ENCODE data around the gene HMGN1. TPM values are rescaled to one million over a fixed set of nuclear protein-coding genes. Genes with fewer than 3 reads are reported as not detected.
"Not testable (repeated sequence)": the region's sequence is repeated elsewhere in the genome, so short reads cannot be mapped to it uniquely, and the experiment has no call there.

Gene HMGN1
- total RNA-seq, 1 experiment from 2014 or later, result 335 TPM

- Histone ChIP-seq H3K9me2 (replicated peaks; ENCODE audit: low read length) (no peaks in the 10 kb centered on the region), H3K27ac (ENCODE audit: low read length) (no peak overlapping the region), H2AFZ (ENCODE audit: low read length) (no peak overlapping the region), H3K36me3 (ENCODE audit: low read depth, low read length) (no peaks in the 10 kb centered on the region), H3K79me2 (ENCODE audit: low read length) (peaks cover 30% of the 10 kb centered on the region), H3F3A (ENCODE audit: low read length, unreplicated experiment) (no peaks in the 10 kb centered on the region), H4K20me1 (ENCODE audit: low read length) (no peaks in the 10 kb centered on the region), H3K4me2 (ENCODE audit: low read length) (no peak overlapping the region), H3K4me1 (ENCODE audit: insufficient read depth, low read length) (peaks cover 16% of the 10 kb centered on the region), H3K27me3 (ENCODE audit: low read length) (no peaks in the 10 kb centered on the region), H3K4me3 (ENCODE audit: low read length) (no peak overlapping the region), H3K9ac (ENCODE audit: low read length) (no peak overlapping the region), H3K9me3 (ENCODE audit: low read length) (no peaks in the 10 kb centered on the region)
- DNase-seq (peak; percentile 55), ATAC-seq (no peak)
- BruUV-seq (replicated peaks), result no TSS peak
- ChIA-PET POLR2A (ENCODE audit: unreplicated experiment) (no interaction called here), CTCF (no interaction called here)
- TF ChIP-seq EZH2 (IDR thresholded peaks at IDR 0.05; ENCODE audit: low read length, unreplicated experiment) (no peak), EZH2phosphoT487 (IDR thresholded peaks at IDR 0.05; ENCODE audit: borderline replicate concordance, low read length) (no peak)
- TF ChIP-seq, protein P1, sequence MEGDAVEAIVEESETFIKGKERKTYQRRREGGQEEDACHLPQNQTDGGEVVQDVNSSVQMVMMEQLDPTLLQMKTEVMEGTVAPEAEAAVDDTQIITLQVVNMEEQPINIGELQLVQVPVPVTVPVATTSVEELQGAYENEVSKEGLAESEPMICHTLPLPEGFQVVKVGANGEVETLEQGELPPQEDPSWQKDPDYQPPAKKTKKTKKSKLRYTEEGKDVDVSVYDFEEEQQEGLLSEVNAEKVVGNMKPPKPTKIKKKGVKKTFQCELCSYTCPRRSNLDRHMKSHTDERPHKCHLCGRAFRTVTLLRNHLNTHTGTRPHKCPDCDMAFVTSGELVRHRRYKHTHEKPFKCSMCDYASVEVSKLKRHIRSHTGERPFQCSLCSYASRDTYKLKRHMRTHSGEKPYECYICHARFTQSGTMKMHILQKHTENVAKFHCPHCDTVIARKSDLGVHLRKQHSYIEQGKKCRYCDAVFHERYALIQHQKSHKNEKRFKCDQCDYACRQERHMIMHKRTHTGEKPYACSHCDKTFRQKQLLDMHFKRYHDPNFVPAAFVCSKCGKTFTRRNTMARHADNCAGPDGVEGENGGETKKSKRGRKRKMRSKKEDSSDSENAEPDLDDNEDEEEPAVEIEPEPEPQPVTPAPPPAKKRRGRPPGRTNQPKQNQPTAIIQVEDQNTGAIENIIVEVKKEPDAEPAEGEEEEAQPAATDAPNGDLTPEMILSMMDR (conservative IDR thresholded peaks at IDR 0.05; ENCODE audit: low read depth, low read length), result no peak
- intact Hi-C loops (cut with micrococcal nuclease), result loop anchor here (10.0 kb wide), 2 partner anchors 200 to 250 kb away; partner anchors contain the start of gene PSMG1
Measured at GRCh38 chr21:39384674-39385298, 35.9 kb upstream of the HMGN1 start.

- H2AFZ ChIP-seq (ENCODE audit: low read length); H3K27ac ChIP-seq (ENCODE audit: low read length); H3K9ac ChIP-seq (ENCODE audit: low read length); ATAC-seq; H3K9me2 ChIP-seq (replicated peaks; ENCODE audit: low read length); CTCF ChIA-PET; H3K9me3 ChIP-seq (ENCODE audit: low read length); POLR2A ChIA-PET (ENCODE audit: unreplicated experiment); H4K20me1 ChIP-seq (ENCODE audit: low read length); H3K79me2 ChIP-seq (ENCODE audit: low read length); H3K36me3 ChIP-seq (ENCODE audit: low read depth, low read length); H3K4me2 ChIP-seq (ENCODE audit: low read length); H3K4me3 ChIP-seq (ENCODE audit: low read length); H3K27me3 ChIP-seq (ENCODE audit: low read length); DNase-seq; H3F3A ChIP-seq (ENCODE audit: low read length, unreplicated experiment); BruUV-seq (replicated peaks): not testable (repeated sequence)
- peaks cover 19% of the 10 kb centered on the region for H3K4me1 ChIP-seq (ENCODE audit: insufficient read depth, low read length)
- intact Hi-C loops (cut with micrococcal nuclease), result loop anchor here (10.0 kb wide), 2 partner anchors 197 to 253 kb away; partner anchors contain the start of gene PSMG1
Measured at GRCh38 chr21:39382096-39382495, 33.2 kb upstream of the HMGN1 start.

- Histone ChIP-seq H3K4me1 (ENCODE audit: insufficient read depth, low read length) (peaks cover 19% of the 10 kb centered on the region), H3K9me3 (ENCODE audit: low read length) (no peaks in the 10 kb centered on the region), H4K20me1 (ENCODE audit: low read length) (no peaks in the 10 kb centered on the region), H3K79me2 (ENCODE audit: low read length) (peaks cover 6% of the 10 kb centered on the region), H2AFZ (ENCODE audit: low read length) (peak overlapping the region; percentile 94), H3K27me3 (ENCODE audit: low read length) (no peaks in the 10 kb centered on the region), H3K4me3 (ENCODE audit: low read length) (peak overlapping the region; percentile 85), H3K9ac (ENCODE audit: low read length) (peak overlapping the region; percentile 63; the same call in 1 of the 2 replicates), H3K9me2 (replicated peaks; ENCODE audit: low read length) (no peaks in the 10 kb centered on the region), H3K36me3 (ENCODE audit: low read depth, low read length) (no peaks in the 10 kb centered on the region), H3F3A (ENCODE audit: low read length, unreplicated experiment) (no peaks in the 10 kb centered on the region), H3K4me2 (ENCODE audit: low read length) (peak overlapping the region; percentile 90), H3K27ac (ENCODE audit: low read length) (no peak overlapping the region)
- BruUV-seq (replicated peaks), result no TSS peak
- peak; percentile 32 for ATAC-seq
- CTCF ChIA-PET, result interaction anchor here (0.6 kb wide), 1 partner anchor 186 kb away, joined by 3 read pairs; no protein-coding TSS in a partner anchor
- intact Hi-C loops (cut with micrococcal nuclease), result loop anchor here (2.0 to 10.0 kb wide), 4 partner anchors 32 to 254 kb away; partner anchors contain the start of genes HMGN1 and PSMG1
- peak; percentile 39 for DNase-seq
- TF ChIP-seq, protein P1 (conservative IDR thresholded peaks at IDR 0.05; ENCODE audit: low read depth, low read length), result no peak
- TF ChIP-seq EZH2phosphoT487 (IDR thresholded peaks at IDR 0.05; ENCODE audit: borderline replicate concordance, low read length), result no peak
- TF ChIP-seq EZH2 (IDR thresholded peaks at IDR 0.05; ENCODE audit: low read length, unreplicated experiment), result no peak
- POLR2A ChIA-PET (ENCODE audit: unreplicated experiment), result interaction anchor here (1.2 kb wide), 1 partner anchor 32 kb away, joined by 38 read pairs; the partner anchor contains the start of gene HMGN1
Measured at GRCh38 chr21:39381009-39381408, 32.1 kb upstream of the HMGN1 start.

Data from PC-3 (cell line).